Caco-2 (cell line): ENCODE measurements around the gene SPATA2L. TPM values are rescaled to one million over a fixed set of nuclear protein-coding genes. Genes with fewer than 3 reads are reported as not detected.
"Not testable (repeated sequence)": the region's sequence is repeated elsewhere in the genome, so short reads cannot be mapped to it uniquely, and the experiment has no call there.

ENCODE experiments used
- BruUV-seq: library from RNA; stranded (reverse); fragments of 400-500 nt; replicated peaks from 2 replicates; lab custom pipeline; 2021; lab: Mats Ljungman, UMichigan
- CTCF ChIA-PET: fragments of 300-600 bp; sonication (Branson Sonifier 250); formaldehyde crosslinking; loops from one replicate; lab custom pipeline; 2022; ENCODE audit warnings: antibody characterized with exemption; lab: Charles Lee
- POLR2A ChIA-PET: fragments of 300-600 bp; sonication (Branson Sonifier 250); formaldehyde crosslinking; loops from one replicate; lab custom pipeline; 2022; ENCODE audit warnings: antibody characterized with exemption; lab: Charles Lee
- DNase-seq, 2 experiments: peaks; one replicate each; pipeline versions ENCODE4 v3.0.0 to v3.0.0-alpha.2; 2020 to 2022
- H3K27me3 ChIP-seq: replicated peaks from 2 replicates; pipeline ENCODE4 v1.6.0; 2011; ENCODE audit warnings: low read length; ENCODE audit not compliant: control insufficient read depth, insufficient read depth
- H3K36me3 ChIP-seq: 2 replicates; pipeline ENCODE4 v1.5.1; 2011; ENCODE audit warnings: low read length; ENCODE audit not compliant: control insufficient read depth, insufficient read depth
- H3K4me1 ChIP-seq: fragments of 250-450 bp; sonication (Bioruptor Pico); 2 replicates; pipeline ENCODE4 v1.5.1; 2020; ENCODE audit warnings: mild to moderate bottlenecking
- H3K4me3 ChIP-seq: 2 replicates; pipeline ENCODE4 v1.5.1; 2011; ENCODE audit warnings: low read depth, mild to moderate bottlenecking, control low read depth, low read length
- H3K9me3 ChIP-seq: fragments of 250-450 bp; sonication (Bioruptor Pico); 2 replicates; pipeline ENCODE4 v1.5.1; 2020; ENCODE audit warnings: mild to moderate bottlenecking, moderate library complexity
- H3K27ac Mint-ChIP-seq: one replicate; pipeline ENCODE4 v1.8.0; 2022; ENCODE audit warnings: mixed read lengths; ENCODE audit not compliant: unreplicated experiment
- H3K27me3 Mint-ChIP-seq: one replicate; pipeline ENCODE4 v1.8.0; 2022; ENCODE audit warnings: mixed read lengths; ENCODE audit not compliant: insufficient read depth, unreplicated experiment
- H3K36me3 Mint-ChIP-seq: one replicate; pipeline ENCODE4 v1.8.0; 2022; ENCODE audit warnings: mild to moderate bottlenecking, mixed read lengths; ENCODE audit not compliant: insufficient read depth, unreplicated experiment
- H3K4me1 Mint-ChIP-seq: one replicate; pipeline ENCODE4 v1.8.0; 2022; ENCODE audit warnings: low read depth, mixed read lengths; ENCODE audit not compliant: unreplicated experiment
- H3K4me3 Mint-ChIP-seq: one replicate; pipeline ENCODE4 v1.8.0; 2022; ENCODE audit warnings: mild to moderate bottlenecking, moderate library complexity, mixed read lengths; ENCODE audit not compliant: unreplicated experiment
- H3K9me3 Mint-ChIP-seq: one replicate; pipeline ENCODE4 v1.8.0; 2022; ENCODE audit warnings: mixed read lengths; ENCODE audit not compliant: unreplicated experiment
- intact Hi-C: fragments of 100-400 bp; cut with micrococcal nuclease; formaldehyde crosslinking; loops from one replicate; pipeline ENCODE4 v1.10.0; 2022; ENCODE audit not compliant: unreplicated experiment
- total RNA-seq: library from RNA; stranded (reverse); gene quantifications from 2 replicates; pipeline ENCODE4 v1.2.3, GENCODE V29; 2022
- TF ChIP-seq, protein P1 (sequence below), 2 experiments: fragments of 200-600 bp in 1 of 2; IDR thresholded peaks; 1 replicate in 1 of 2; 2 replicates in 1 of 2; pipeline versions ENCODE4 v1.5.1 to v1.8.0; 2011 to 2022; ENCODE audit warnings: antibody characterized with exemption in 1 of 2, control low read depth in 1 of 2, inconsistent platforms in 1 of 2, low read depth in 1 of 2, low read length in 1 of 2, mild to moderate bottlenecking in 1 of 2, moderate library complexity in 1 of 2; ENCODE audit not compliant: insufficient read depth in 1 of 2, severe bottlenecking in 1 of 2, unreplicated experiment in 1 of 2

Gene SPATA2L
- total RNA-seq, 1 experiment from 2014 or later: 16.4 TPM

- ChIA-PET CTCF (interaction anchor here (0.7 to 0.8 kb wide), 2 partner anchors 9 to 92 kb away, joined by 3 to 9 read pairs; no protein-coding TSS in a partner anchor), POLR2A (no interaction called here)
- Histone ChIP-seq H3K4me3 (no peak overlapping the region), H3K9me3 (no peaks in the 10 kb centered on the region), H3K36me3 (peaks cover 13% of the 10 kb centered on the region), H3K27me3 (no peaks in the 10 kb centered on the region), H3K4me1 (peaks cover 10% of the 10 kb centered on the region)
- no peak overlapping the region for H3K27ac Mint-ChIP-seq
- DNase-seq: no peak
- peaks cover 82% of the 10 kb centered on the region for H3K36me3 Mint-ChIP-seq
- TF ChIP-seq, protein P1, sequence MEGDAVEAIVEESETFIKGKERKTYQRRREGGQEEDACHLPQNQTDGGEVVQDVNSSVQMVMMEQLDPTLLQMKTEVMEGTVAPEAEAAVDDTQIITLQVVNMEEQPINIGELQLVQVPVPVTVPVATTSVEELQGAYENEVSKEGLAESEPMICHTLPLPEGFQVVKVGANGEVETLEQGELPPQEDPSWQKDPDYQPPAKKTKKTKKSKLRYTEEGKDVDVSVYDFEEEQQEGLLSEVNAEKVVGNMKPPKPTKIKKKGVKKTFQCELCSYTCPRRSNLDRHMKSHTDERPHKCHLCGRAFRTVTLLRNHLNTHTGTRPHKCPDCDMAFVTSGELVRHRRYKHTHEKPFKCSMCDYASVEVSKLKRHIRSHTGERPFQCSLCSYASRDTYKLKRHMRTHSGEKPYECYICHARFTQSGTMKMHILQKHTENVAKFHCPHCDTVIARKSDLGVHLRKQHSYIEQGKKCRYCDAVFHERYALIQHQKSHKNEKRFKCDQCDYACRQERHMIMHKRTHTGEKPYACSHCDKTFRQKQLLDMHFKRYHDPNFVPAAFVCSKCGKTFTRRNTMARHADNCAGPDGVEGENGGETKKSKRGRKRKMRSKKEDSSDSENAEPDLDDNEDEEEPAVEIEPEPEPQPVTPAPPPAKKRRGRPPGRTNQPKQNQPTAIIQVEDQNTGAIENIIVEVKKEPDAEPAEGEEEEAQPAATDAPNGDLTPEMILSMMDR (IDR thresholded peaks at IDR 0.05; ENCODE audit: insufficient read depth in 1 of 2, low read depth in 1 of 2, low read length in 1 of 2, severe bottlenecking in 1 of 2, unreplicated experiment in 1 of 2): no peak
- no TSS peak for BruUV-seq
- H3K9me3 Mint-ChIP-seq: no peaks in the 10 kb centered on the region
- H3K4me1 Mint-ChIP-seq: peaks cover 6% of the 10 kb centered on the region
- no peak overlapping the region for H3K4me3 Mint-ChIP-seq
- intact Hi-C loops: no loop called here
- H3K27me3 Mint-ChIP-seq: no peaks in the 10 kb centered on the region
Observed at GRCh38 chr16:89691231-89691985, 10.1 kb downstream of the SPATA2L start.

DNA sequence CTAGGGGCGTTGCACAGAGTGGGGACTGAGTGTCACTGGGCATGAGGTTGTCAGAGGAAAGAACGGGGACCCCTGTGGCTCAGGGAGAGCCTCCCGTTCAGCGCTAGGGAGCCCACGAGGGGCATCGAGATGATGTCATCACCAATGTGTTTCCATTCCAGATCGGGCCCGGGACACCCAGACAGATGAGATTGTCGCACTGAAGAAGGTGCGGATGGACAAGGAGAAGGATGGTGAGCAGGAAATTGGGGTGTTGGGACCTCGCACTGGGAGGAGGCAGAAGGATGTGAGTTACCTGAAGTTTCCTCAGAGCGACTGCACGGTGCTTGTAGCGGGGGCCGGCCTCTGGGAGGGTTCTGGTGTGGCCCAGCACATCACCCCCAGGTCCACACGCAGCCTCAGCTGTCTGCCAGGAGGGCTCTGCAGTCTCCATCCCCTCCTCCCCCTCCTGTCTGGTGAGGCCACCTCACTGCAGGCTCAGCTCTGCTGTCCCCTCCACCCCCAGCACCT lies 11.1 kb downstream of the SPATA2L start:
- Mint-ChIP-seq H3K4me3 (no peak overlapping the region), H3K27me3 (no peaks in the 10 kb centered on the region), H3K9me3 (no peaks in the 10 kb centered on the region), H3K4me1 (peaks cover 6% of the 10 kb centered on the region), H3K27ac (no peak overlapping the region), H3K36me3 (peaks cover 82% of the 10 kb centered on the region)
- Histone ChIP-seq H3K4me1 (peaks cover 10% of the 10 kb centered on the region), H3K27me3 (no peaks in the 10 kb centered on the region), H3K9me3 (peaks cover 4% of the 10 kb centered on the region; the same call in 1 of the 2 replicates), H3K36me3 (peaks cover 13% of the 10 kb centered on the region), H3K4me3 (no peak overlapping the region)
- CTCF ChIA-PET: interaction anchor here (0.7 kb wide), 1 partner anchor 91 kb away, joined by 9 read pairs; no protein-coding TSS in a partner anchor
- POLR2A ChIA-PET: interaction anchor here (0.6 kb wide), 1 partner anchor 396 kb away, joined by 3 read pairs; no protein-coding TSS in a partner anchor
- intact Hi-C loops: no loop called here
- BruUV-seq: no TSS peak
- DNase-seq: no peak
- TF ChIP-seq, protein P1 (IDR thresholded peaks at IDR 0.05; ENCODE audit: insufficient read depth in 1 of 2, low read depth in 1 of 2, low read length in 1 of 2, severe bottlenecking in 1 of 2, unreplicated experiment in 1 of 2): no peak

- H3K4me1 ChIP-seq, H3K9me3 ChIP-seq, H3K27me3 Mint-ChIP-seq, H3K4me3 Mint-ChIP-seq, H3K27ac Mint-ChIP-seq, H3K9me3 Mint-ChIP-seq, H3K4me3 ChIP-seq, H3K27me3 ChIP-seq, DNase-seq, BruUV-seq, H3K4me1 Mint-ChIP-seq, intact Hi-C loops: not testable (repeated sequence)
- CTCF ChIA-PET: interaction anchor here (1.7 kb wide), 1 partner anchor 11 kb away, joined by 4 read pairs; no protein-coding TSS in a partner anchor
- H3K36me3 ChIP-seq: peaks cover 13% of the 10 kb centered on the region
- POLR2A ChIA-PET: interaction anchor here (0.6 kb wide), 1 partner anchor 397 kb away, joined by 3 read pairs; no protein-coding TSS in a partner anchor
- peaks cover 81% of the 10 kb centered on the region for H3K36me3 Mint-ChIP-seq
Observed at GRCh38 chr16:89689621-89690020, 11.9 kb downstream of the SPATA2L start.
